Measurements from ENCODE around the gene CREB3L2. TPM values are rescaled to one million over a fixed set of nuclear protein-coding genes. Genes with fewer than 3 reads are reported as not detected.

CREB3L2 gene
- total and polyA plus RNA-seq, 2 donors (not counting 1 experiment from before 2014, with no cell fraction given) = 39.3 to 63.7 TPM

DNA sequence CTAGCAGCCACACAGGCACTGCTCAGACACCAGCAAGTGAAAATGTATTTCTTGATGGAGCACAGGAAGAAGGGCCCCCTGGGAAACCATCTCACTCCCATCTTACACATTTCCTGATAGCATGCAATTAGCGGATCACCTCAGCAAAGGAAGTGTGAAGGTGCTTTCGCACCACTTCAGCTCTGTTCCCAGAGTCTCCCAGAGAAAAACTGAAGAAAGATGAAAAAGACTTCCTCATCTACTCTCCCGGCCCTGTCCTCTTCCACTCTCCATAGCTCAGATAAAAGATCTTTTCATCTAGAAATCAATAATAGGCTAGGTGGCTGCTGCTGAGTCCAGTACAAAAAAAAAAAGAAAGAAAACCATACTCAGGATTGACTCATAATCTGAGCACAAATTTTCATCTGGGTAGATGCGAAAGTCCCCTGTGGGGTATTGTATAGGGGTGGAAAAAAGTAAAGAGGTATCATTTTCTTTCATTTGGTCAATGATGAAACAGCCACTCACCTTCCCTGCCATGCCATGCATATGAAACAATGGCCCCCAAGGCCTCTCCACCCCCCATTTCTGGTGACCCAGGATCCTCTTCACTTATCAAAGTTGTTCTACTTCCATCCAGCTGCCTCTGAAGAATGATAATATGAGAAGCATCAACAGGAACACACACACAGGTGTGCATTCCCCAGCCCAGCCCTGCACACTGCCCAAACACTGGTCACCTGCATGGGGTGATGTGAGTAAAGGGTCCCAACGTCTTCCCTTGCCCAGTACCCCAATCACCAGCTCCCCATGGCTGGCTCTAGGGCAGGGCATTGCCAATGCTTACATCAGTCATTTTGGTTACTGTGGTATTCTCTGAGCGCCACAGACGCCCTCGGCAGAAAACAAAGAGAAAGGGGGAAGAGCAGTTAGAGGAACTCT is 106.3 kb downstream of the CREB3L2 start:
- Histone ChIP-seq H3K4me2 (ENCODE audit: extremely low read depth, insufficient read depth, low read length) (no peak overlapping the region), H3K4me1 (ENCODE audit: control insufficient read depth, extremely low read depth, insufficient read depth, low read length) (no peaks in the 10 kb centered on the region), H4K20me1 (ENCODE audit: control insufficient read depth, extremely low read depth, insufficient read depth, low read length) (no peaks in the 10 kb centered on the region), H3K27me3 (ENCODE audit: control insufficient read depth, insufficient read depth, low read length) (no peaks in the 10 kb centered on the region), H3K9me3 (ENCODE audit: control insufficient read depth, insufficient read depth, low read depth, low read length) (no peaks in the 10 kb centered on the region), H2AFZ (ENCODE audit: low read length) (no peak overlapping the region), H3K79me2 (ENCODE audit: control insufficient read depth, insufficient read depth, low read length) (no peaks in the 10 kb centered on the region), H3K36me3 (ENCODE audit: control insufficient read depth, insufficient read depth, low read length) (peaks cover 22% of the 10 kb centered on the region), H3K4me3 (replicated peaks in 1 of 4; ENCODE audit: control extremely low read depth in 1 of 4, insufficient read depth in 1 of 4, low read depth in 3 of 4, low read length in 4 of 4) (no peak overlapping the region), H3K27ac (ENCODE audit: insufficient read depth, low read length) (no peak overlapping the region), H3K9ac (ENCODE audit: insufficient read depth, low read length) (no peak overlapping the region)
- DNase-seq (ENCODE audit: low read depth in 2 of 2) = no peak
- TF ChIP-seq EZH2 (IDR thresholded peaks at IDR 0.05; ENCODE audit: low read length, missing control alignments) = no peak
- TF ChIP-seq, protein P1, sequence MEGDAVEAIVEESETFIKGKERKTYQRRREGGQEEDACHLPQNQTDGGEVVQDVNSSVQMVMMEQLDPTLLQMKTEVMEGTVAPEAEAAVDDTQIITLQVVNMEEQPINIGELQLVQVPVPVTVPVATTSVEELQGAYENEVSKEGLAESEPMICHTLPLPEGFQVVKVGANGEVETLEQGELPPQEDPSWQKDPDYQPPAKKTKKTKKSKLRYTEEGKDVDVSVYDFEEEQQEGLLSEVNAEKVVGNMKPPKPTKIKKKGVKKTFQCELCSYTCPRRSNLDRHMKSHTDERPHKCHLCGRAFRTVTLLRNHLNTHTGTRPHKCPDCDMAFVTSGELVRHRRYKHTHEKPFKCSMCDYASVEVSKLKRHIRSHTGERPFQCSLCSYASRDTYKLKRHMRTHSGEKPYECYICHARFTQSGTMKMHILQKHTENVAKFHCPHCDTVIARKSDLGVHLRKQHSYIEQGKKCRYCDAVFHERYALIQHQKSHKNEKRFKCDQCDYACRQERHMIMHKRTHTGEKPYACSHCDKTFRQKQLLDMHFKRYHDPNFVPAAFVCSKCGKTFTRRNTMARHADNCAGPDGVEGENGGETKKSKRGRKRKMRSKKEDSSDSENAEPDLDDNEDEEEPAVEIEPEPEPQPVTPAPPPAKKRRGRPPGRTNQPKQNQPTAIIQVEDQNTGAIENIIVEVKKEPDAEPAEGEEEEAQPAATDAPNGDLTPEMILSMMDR (conservative IDR thresholded peaks at IDR 0.05 in 1 of 2, IDR thresholded peaks at IDR 0.05 in 1 of 2; ENCODE audit: low read depth in 1 of 2, low read length in 2 of 2) = no peak

GRCh38 chr7:137893143-137893742 is 108.6 kb downstream of the CREB3L2 start:
- no peak for DNase-seq (ENCODE audit: low read depth in 2 of 2)
- no peaks in the 10 kb centered on the region for H3K4me1 ChIP-seq (ENCODE audit: control insufficient read depth, extremely low read depth, insufficient read depth, low read length)
- H3K27ac ChIP-seq (ENCODE audit: insufficient read depth, low read length) = no peak overlapping the region
- H3K9me3 ChIP-seq (ENCODE audit: control insufficient read depth, insufficient read depth, low read depth, low read length) = no peaks in the 10 kb centered on the region
- H4K20me1 ChIP-seq (ENCODE audit: control insufficient read depth, extremely low read depth, insufficient read depth, low read length) = no peaks in the 10 kb centered on the region
- no peak overlapping the region for H3K9ac ChIP-seq (ENCODE audit: insufficient read depth, low read length)
- no peaks in the 10 kb centered on the region for H3K79me2 ChIP-seq (ENCODE audit: control insufficient read depth, insufficient read depth, low read length)
- no peak overlapping the region for H3K4me3 ChIP-seq (replicated peaks in 1 of 4; ENCODE audit: control extremely low read depth in 1 of 4, insufficient read depth in 1 of 4, low read depth in 3 of 4, low read length in 4 of 4)
- H3K4me2 ChIP-seq (ENCODE audit: extremely low read depth, insufficient read depth, low read length) = no peak overlapping the region
- no peaks in the 10 kb centered on the region for H3K27me3 ChIP-seq (ENCODE audit: control insufficient read depth, insufficient read depth, low read length)
- TF ChIP-seq, protein P1 (conservative IDR thresholded peaks at IDR 0.05 in 1 of 2, IDR thresholded peaks at IDR 0.05 in 1 of 2; ENCODE audit: low read depth in 1 of 2, low read length in 2 of 2) = no peak
- no peak for TF ChIP-seq EZH2 (IDR thresholded peaks at IDR 0.05; ENCODE audit: low read length, missing control alignments)
- peaks cover 20% of the 10 kb centered on the region for H3K36me3 ChIP-seq (ENCODE audit: control insufficient read depth, insufficient read depth, low read length)
- no peak overlapping the region for H2AFZ ChIP-seq (ENCODE audit: low read length)

- no peak overlapping the region for H3K4me3 ChIP-seq (replicated peaks in 1 of 4; ENCODE audit: control extremely low read depth in 1 of 4, insufficient read depth in 1 of 4, low read depth in 3 of 4, low read length in 4 of 4)
- no peak overlapping the region for H3K9ac ChIP-seq (ENCODE audit: insufficient read depth, low read length)
- no peaks in the 10 kb centered on the region for H3K9me3 ChIP-seq (ENCODE audit: control insufficient read depth, insufficient read depth, low read depth, low read length)
- H3K27me3 ChIP-seq (ENCODE audit: control insufficient read depth, insufficient read depth, low read length) = no peaks in the 10 kb centered on the region
- H3K4me2 ChIP-seq (ENCODE audit: extremely low read depth, insufficient read depth, low read length) = no peak overlapping the region
- H3K4me1 ChIP-seq (ENCODE audit: control insufficient read depth, extremely low read depth, insufficient read depth, low read length) = no peaks in the 10 kb centered on the region
- H3K79me2 ChIP-seq (ENCODE audit: control insufficient read depth, insufficient read depth, low read length) = no peaks in the 10 kb centered on the region
- H3K27ac ChIP-seq (ENCODE audit: insufficient read depth, low read length) = no peak overlapping the region
- TF ChIP-seq EZH2 (IDR thresholded peaks at IDR 0.05; ENCODE audit: low read length, missing control alignments) = no peak
- TF ChIP-seq, protein P1 (conservative IDR thresholded peaks at IDR 0.05 in 1 of 2, IDR thresholded peaks at IDR 0.05 in 1 of 2; ENCODE audit: low read depth in 1 of 2, low read length in 2 of 2) = no peak
- peaks cover 13% of the 10 kb centered on the region for H3K36me3 ChIP-seq (ENCODE audit: control insufficient read depth, insufficient read depth, low read length)
- DNase-seq (ENCODE audit: low read depth in 2 of 2) = no peak
- H4K20me1 ChIP-seq (ENCODE audit: control insufficient read depth, extremely low read depth, insufficient read depth, low read length) = no peaks in the 10 kb centered on the region
- no peak overlapping the region for H2AFZ ChIP-seq (ENCODE audit: low read length)
Observed at GRCh38 chr7:137891016-137891655, 110.8 kb downstream of the CREB3L2 start.

Measured in fibroblast of lung (primary cell).